ENCODE results near the gene SIK3. TPM values are rescaled to one million over a fixed set of nuclear protein-coding genes. Genes with fewer than 3 reads are reported as not detected.

The SIK3 gene
- total and polyA plus RNA-seq, 12 donors: 11.7 to 176 (median 25.2) TPM

- H3K27me3 ChIP-seq: no peaks in the 10 kb centered on the region
- no peak overlapping the region for H3K27ac ChIP-seq
- H3K36me3 ChIP-seq (replicated peaks in 1 of 2): no peaks in the 10 kb centered on the region
- intact Hi-C loops (cut with DNase I): no loop called here
- DNase-seq: no peak
- no peaks in the 10 kb centered on the region for H3K9me3 ChIP-seq (replicated peaks in 1 of 3)
- H3K4me1 ChIP-seq (replicated peaks in 1 of 2): peaks cover 0 to 42% of the 10 kb centered on the region in 2 donors
- WGBS, 4 donors: 57 to 78% (median 68%) methylated on average over 5 of the region's 5 CpGs
- no peak overlapping the region for H3K4me3 ChIP-seq
- TF ChIP-seq CTCF (IDR thresholded peaks at IDR 0.05) (no peak), POLR2A (IDR thresholded peaks at IDR 0.05) (no peak)
These were observed 53.0 kb downstream of the SIK3 start for GRCh38 chr11:117045196-117045595.

GRCh38 chr11:117044287-117045035, 53.8 kb downstream of the SIK3 start:
- Histone ChIP-seq H3K4me1 (replicated peaks in 1 of 2) (peaks cover 0 to 42% of the 10 kb centered on the region in 2 donors), H3K27me3 (no peaks in the 10 kb centered on the region), H3K9me3 (replicated peaks in 1 of 3) (no peaks in the 10 kb centered on the region), H3K36me3 (replicated peaks in 1 of 2) (no peaks in the 10 kb centered on the region), H3K4me3 (no peak overlapping the region), H3K27ac (no peak overlapping the region)
- intact Hi-C loops (cut with DNase I): no loop called here
- TF ChIP-seq CTCF (IDR thresholded peaks at IDR 0.05): no peak
- 76 to 88% (median 87%) methylated on average over 7 of the region's 7 CpGs for WGBS, 4 donors
- DNase-seq: no peak

GRCh38 chr11:117042689-117043088, 55.5 kb downstream of the SIK3 start:
- Histone ChIP-seq H3K27ac (no peak overlapping the region), H3K4me3 (no peak overlapping the region), H3K36me3 (replicated peaks in 1 of 2) (no peaks in the 10 kb centered on the region), H3K4me1 (replicated peaks in 1 of 2) (peaks cover 5 to 48% of the 10 kb centered on the region in 2 donors), H3K9me3 (replicated peaks in 1 of 3) (no peaks in the 10 kb centered on the region), H3K27me3 (no peaks in the 10 kb centered on the region)
- DNase-seq: no peak
- intact Hi-C loops (cut with DNase I): no loop called here
- 85 to 92% (median 89%) methylated on average over 3 of the region's 3 CpGs for WGBS, 4 donors
- TF ChIP-seq CTCF (IDR thresholded peaks at IDR 0.05) (no peak), POLR2A (IDR thresholded peaks at IDR 0.05) (no peak)

GRCh38 chr11:117039900-117040299, 58.3 kb downstream of the SIK3 start:
- H3K9me3 ChIP-seq (replicated peaks in 1 of 3): no peaks in the 10 kb centered on the region
- H3K4me3 ChIP-seq: no peak overlapping the region
- H3K36me3 ChIP-seq (replicated peaks in 1 of 2): no peaks in the 10 kb centered on the region
- WGBS, 4 donors: 93 to 100% (median 97%) methylated on average over 1 of the region's 1 CpG
- no peak overlapping the region for H3K27ac ChIP-seq
- H3K27me3 ChIP-seq: no peaks in the 10 kb centered on the region
- TF ChIP-seq CTCF (IDR thresholded peaks at IDR 0.05): no peak
- no peak for TF ChIP-seq POLR2A (IDR thresholded peaks at IDR 0.05)
- intact Hi-C loops (cut with DNase I): loop anchor here in 1 of 2 donors (10.0 kb wide), 1 partner anchor 55 kb away; the partner anchor contains the start of gene SIK3
- peaks cover 17 to 56% of the 10 kb centered on the region in 2 donors for H3K4me1 ChIP-seq (replicated peaks in 1 of 2)
- DNase-seq: no peak

Data from adrenal gland (tissue), 12 donors.